ENCODE data around the gene PLCL2. TPM values are rescaled to one million over a fixed set of nuclear protein-coding genes. Genes with fewer than 3 reads are reported as not detected.

The PLCL2 gene
- total and polyA plus RNA-seq, 10 donors = 6.9 to 60.4 (median 41.8) TPM

GRCh38 chr3:17030956-17031652 is 146.3 kb downstream of the PLCL2 start:
- no peak for DNase-seq
- TF ChIP-seq POLR2AphosphoS5 (IDR thresholded peaks at IDR 0.05) = no peak
- TF ChIP-seq POLR2A (IDR thresholded peaks at IDR 0.05) = no peak
- no peak for TF ChIP-seq CTCF (IDR thresholded peaks at IDR 0.05 in 8 of 11, conservative IDR thresholded peaks at IDR 0.05 in 3 of 11)
- intact Hi-C loops (cut with DNase I; ENCODE audit: low total_unique reads) = loop anchor here (10.0 kb wide), 2 partner anchors 146 to 426 kb away; partner anchors contain the start of genes DAZL and PLCL2
- Histone ChIP-seq H3K27me3 (replicated peaks in 1 of 7) (no peaks in the 10 kb centered on the region), H3K36me3 (peaks cover 0 to 17% (median 0%) of the 10 kb centered on the region in 6 donors), H3K4me1 (peaks cover 0 to 68% (median 32%) of the 10 kb centered on the region in 6 donors), H3K9me3 (no peaks in the 10 kb centered on the region), H3K27ac (no peak overlapping the region), H3K4me3 (no peak overlapping the region)
- 81 to 85% (median 85%) methylated on average over 4 of the region's 4 CpGs for WGBS, 5 donors

GRCh38 chr3:17032407-17033034 is 147.8 kb downstream of the PLCL2 start:
- Histone ChIP-seq H3K27me3 (replicated peaks in 1 of 7) (no peaks in the 10 kb centered on the region), H3K27ac (no peak overlapping the region), H3K36me3 (peaks cover 0 to 26% (median 0%) of the 10 kb centered on the region in 6 donors), H3K9me3 (no peaks in the 10 kb centered on the region), H3K4me1 (peaks cover 0 to 68% (median 32%) of the 10 kb centered on the region in 6 donors), H3K4me3 (no peak overlapping the region)
- TF ChIP-seq POLR2A (IDR thresholded peaks at IDR 0.05) = no peak
- TF ChIP-seq CTCF (IDR thresholded peaks at IDR 0.05 in 8 of 11, conservative IDR thresholded peaks at IDR 0.05 in 3 of 11) = peak in 9 of 11 experiments; percentile 40 to 78 (median 58)
- TF ChIP-seq POLR2AphosphoS5 (IDR thresholded peaks at IDR 0.05) = no peak
- intact Hi-C loops (cut with DNase I; ENCODE audit: low total_unique reads) = loop anchor here (10.0 kb wide), 2 partner anchors 148 to 428 kb away; partner anchors contain the start of genes DAZL and PLCL2
- no peak for DNase-seq
- WGBS, 5 donors = 57 to 66% (median 63%) methylated on average over 3 of the region's 3 CpGs

- Histone ChIP-seq H3K36me3 (peaks cover 0 to 26% (median 0%) of the 10 kb centered on the region in 6 donors), H3K4me3 (no peak overlapping the region), H3K27me3 (replicated peaks in 1 of 7) (no peaks in the 10 kb centered on the region), H3K27ac (no peak overlapping the region), H3K4me1 (peaks cover 0 to 66% (median 32%) of the 10 kb centered on the region in 6 donors), H3K9me3 (no peaks in the 10 kb centered on the region)
- no peak for DNase-seq
- intact Hi-C loops (cut with DNase I; ENCODE audit: low total_unique reads) = loop anchor here (10.0 kb wide), 2 partner anchors 149 to 429 kb away; partner anchors contain the start of genes DAZL and PLCL2
- WGBS, 5 donors = 33 to 59% (median 49%) methylated on average over 3 of the region's 3 CpGs
- TF ChIP-seq POLR2AphosphoS5 (IDR thresholded peaks at IDR 0.05) (no peak), CTCF (IDR thresholded peaks at IDR 0.05 in 8 of 11, conservative IDR thresholded peaks at IDR 0.05 in 3 of 11) (no peak), POLR2A (IDR thresholded peaks at IDR 0.05) (no peak)
Observed at GRCh38 chr3:17033516-17034168, 148.9 kb downstream of the PLCL2 start.

Measured in spleen (tissue), 11 donors.